Measurements from ENCODE around the gene KRTAP10-2.

DNA sequence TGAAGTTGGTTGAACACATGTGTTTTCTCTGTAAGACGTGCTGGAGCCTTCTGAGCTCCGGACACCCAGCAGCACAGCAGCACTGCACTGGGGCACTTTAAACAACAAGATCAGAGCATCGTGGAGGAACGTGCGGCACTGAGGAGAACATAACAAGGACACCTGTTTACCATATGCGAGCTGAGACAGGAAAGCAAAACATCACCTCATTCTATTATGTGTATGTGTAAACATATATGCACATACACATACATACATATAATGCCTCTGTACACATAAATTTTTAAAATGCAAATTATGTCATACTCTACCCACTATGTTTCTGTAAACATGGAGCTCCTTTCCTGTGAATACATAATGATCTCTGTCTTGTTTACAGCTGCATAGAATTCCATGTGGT lies 44.2 kb upstream of the KRTAP10-2 start:
- TF ChIP-seq, protein P1, sequence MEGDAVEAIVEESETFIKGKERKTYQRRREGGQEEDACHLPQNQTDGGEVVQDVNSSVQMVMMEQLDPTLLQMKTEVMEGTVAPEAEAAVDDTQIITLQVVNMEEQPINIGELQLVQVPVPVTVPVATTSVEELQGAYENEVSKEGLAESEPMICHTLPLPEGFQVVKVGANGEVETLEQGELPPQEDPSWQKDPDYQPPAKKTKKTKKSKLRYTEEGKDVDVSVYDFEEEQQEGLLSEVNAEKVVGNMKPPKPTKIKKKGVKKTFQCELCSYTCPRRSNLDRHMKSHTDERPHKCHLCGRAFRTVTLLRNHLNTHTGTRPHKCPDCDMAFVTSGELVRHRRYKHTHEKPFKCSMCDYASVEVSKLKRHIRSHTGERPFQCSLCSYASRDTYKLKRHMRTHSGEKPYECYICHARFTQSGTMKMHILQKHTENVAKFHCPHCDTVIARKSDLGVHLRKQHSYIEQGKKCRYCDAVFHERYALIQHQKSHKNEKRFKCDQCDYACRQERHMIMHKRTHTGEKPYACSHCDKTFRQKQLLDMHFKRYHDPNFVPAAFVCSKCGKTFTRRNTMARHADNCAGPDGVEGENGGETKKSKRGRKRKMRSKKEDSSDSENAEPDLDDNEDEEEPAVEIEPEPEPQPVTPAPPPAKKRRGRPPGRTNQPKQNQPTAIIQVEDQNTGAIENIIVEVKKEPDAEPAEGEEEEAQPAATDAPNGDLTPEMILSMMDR (conservative IDR thresholded peaks at IDR 0.05; ENCODE audit: low read length): no peak
- no peak for TF ChIP-seq EZH2phosphoT487 (IDR thresholded peaks at IDR 0.05; ENCODE audit: borderline replicate concordance, low read depth, low read length)
